HL-60 (cell line): ENCODE measurements around the gene COPS8.

Experiments used
- CTCF ChIP-seq: IDR thresholded peaks from one replicate; pipeline ENCODE4 v1.5.1; 2011; ENCODE audit warnings: low read length, control low read depth, inconsistent platforms; ENCODE audit not compliant: insufficient read depth
- GABPA ChIP-seq: IDR thresholded peaks from 2 replicates; pipeline ENCODE4 v1.6.1; 2012; ENCODE audit warnings: low read depth
- POLR2AphosphoS5 ChIP-seq: IDR thresholded peaks from 2 replicates; pipeline ENCODE4 v1.6.1; 2012; ENCODE audit warnings: low read depth
- REST ChIP-seq: IDR thresholded peaks from 2 replicates; pipeline ENCODE4 v1.6.1; 2012; ENCODE audit warnings: low read depth; ENCODE audit not compliant: insufficient replicate concordance

- TF ChIP-seq CTCF (no peak), GABPA (no peak), POLR2AphosphoS5 (no peak), REST (no peak)
Measured at GRCh38 chr2:237115870-237116269, 30.2 kb downstream of the COPS8 start.
